Heart left ventricle (tissue), 13 donors: Measurements from ENCODE around the gene EXOC4.

Experiments used
- CTCF ChIP-seq, 12 donors: fragments of 200-600 bp; sonication (generic) in 4 of 12; IDR thresholded peaks; one replicate each; pipeline versions ENCODE4 v1.5.0 to v1.8.0; 2018 to 2022; ENCODE audit warnings: antibody characterized with exemption in 12 of 12, mild to moderate bottlenecking in 5 of 12
- POLR2A ChIP-seq, 2 donors: fragments of 450-650 bp; IDR thresholded peaks; one replicate each; pipeline ENCODE4 v1.6.1; 2017; ENCODE audit warnings: antibody characterized with exemption in 2 of 2, mild to moderate bottlenecking in 2 of 2, moderate library complexity in 2 of 2
- donor health status: ischemic (EF 13 %, LVEDD 7.1; RV severe dilation, severe dysfunction).
- donor health status: DM: no; HTN: yes; CAD: no.
- donor health status: DM: no; HTN: no; CAD: no.
- donor health status: ischemic (EF 25% LVEDD 6.9; RV normal size, moderate dysfunction).
- donor health status: ischemic (EF 25% LVEDD 5.7; RV mildly dilated, moderate dysfunction).
- donor health status: ischemic (EF 35%, LVEDD 5.7; RV mildly dilated, moderate dysfunction).
- donor health status: nonischemic (EF 11% LVEDD 7.7; RV severe dilation, severe dysfunction).
- donor health status: DM: yes; HTN: yes; CAD: no.
- donor health status: PGD.
- donor health status: ischemic (EF 29% LVEDD 5.4; RV normal size, mild dysfunction).
- donor health status: nonischemic (EF 23%, LVEDD 6.1; RV moderate dilation, normal function).

- no peak for TF ChIP-seq CTCF (IDR thresholded peaks at IDR 0.05)
- TF ChIP-seq POLR2A (IDR thresholded peaks at IDR 0.05), result no peak
Measured at GRCh38 chr7:133428876-133429275, 176.0 kb downstream of the EXOC4 start.
